Stomach (tissue), 9 donors: ENCODE data around the gene TRAPPC3L. TPM values are rescaled to one million over a fixed set of nuclear protein-coding genes. Genes with fewer than 3 reads are reported as not detected.

Experiments
- DNase-seq, 2 donors: peaks; one replicate each; pipeline versions ENCODE4 v3.0.0 to v3.0.0-alpha.2; 2013 to 2019
- H3K27ac ChIP-seq, 5 donors: fragments of 200-600 bp in 4 of 5; sonication (generic) in 4 of 5; one replicate each; pipeline ENCODE4 v1.5.1; 2013 to 2019; ENCODE audit warnings: mild to moderate bottlenecking in 1 of 5, moderate library complexity in 1 of 5
- H3K27me3 ChIP-seq, 3 donors: fragments of 200-600 bp; sonication (generic); one replicate each; pipeline ENCODE4 v1.5.1; 2017 to 2019; ENCODE audit warnings: mixed run types in 1 of 3
- H3K36me3 ChIP-seq, 4 donors: fragments of 200-600 bp; sonication (generic); 1 replicate in 3 of 4; 2 replicates in 1 of 4; pipeline ENCODE4 v1.5.1; 2016 to 2019
- H3K4me1 ChIP-seq, 4 donors: fragments of 200-600 bp; sonication (generic); one replicate each; pipeline ENCODE4 v1.5.1; 2016 to 2019
- H3K4me3 ChIP-seq, 4 donors: fragments of 200-600 bp; sonication (generic) in 3 of 4; one replicate each; pipeline ENCODE4 v1.5.1; 2016 to 2019; ENCODE audit warnings: mild to moderate bottlenecking in 1 of 4
- H3K9me3 ChIP-seq, 4 donors: fragments of 200-600 bp; sonication (generic); one replicate each; pipeline ENCODE4 v1.5.1; 2016 to 2019
- CTCF ChIP-seq, 7 experiments: fragments of 450-650 bp in 4 of 7; fragments of 200-600 bp in 3 of 7; sonication (generic) in 3 of 7; IDR thresholded peaks; one replicate each; pipeline ENCODE4 v1.5.1; 2016 to 2019; ENCODE audit warnings: antibody characterized with exemption in 7 of 7, control low read depth in 2 of 7, mild to moderate bottlenecking in 1 of 7
- EP300 ChIP-seq: sonication (generic); formaldehyde crosslinking; IDR thresholded peaks from one replicate; pipeline ENCODE4 v1.6.1; 2017; ENCODE audit warnings: antibody characterized with exemption
- POLR2A ChIP-seq, 4 donors: fragments of 450-650 bp; IDR thresholded peaks; one replicate each; pipeline ENCODE4 v1.6.1; 2016; ENCODE audit warnings: antibody characterized with exemption in 4 of 4, control low read depth in 2 of 4, mild to moderate bottlenecking in 1 of 4, moderate library complexity in 1 of 4
- POLR2AphosphoS5 ChIP-seq, 3 donors: sonication (generic); formaldehyde crosslinking; IDR thresholded peaks; one replicate each; pipeline ENCODE4 v1.6.1; 2016; ENCODE audit warnings: antibody characterized with exemption in 3 of 3
- WGBS, 5 donors: extraction: QIAGEN DNeasy Blood & Tissue Kit in 3 of 5; methylation state at CpG; one replicate each; pipeline versions ENCODE4 v1.1.5 to v1.1.7; 2013 to 2018; 5-methylcytosine and 5-hydroxymethylcytosine counted together
- intact Hi-C: fragments of 100-400 bp; cut with DNase I; formaldehyde crosslinking; loops from one replicate; pipeline ENCODE4 v1.15.1; 2023; ENCODE audit warnings: low total_unique reads
- polyA plus RNA-seq, 3 donors: library from polyadenylated mRNA; stranded (reverse); fragments of 200-250 nt; gene quantifications; one replicate each; pipeline ENCODE4 v1.2.3, GENCODE V29; 2013
- total RNA-seq, 5 donors: library from RNA; depleted of rRNA; stranded (reverse); fragments of >200 nt; gene quantifications; one replicate each; pipeline versions ENCODE4 v1.1.0 to v1.2.3, GENCODE V29; 2014 to 2016
- donor health status: healthy with polysubstance abuse.
- donor health status: Bipolar disorder and iron deficiency.
- donor health status: healthy.

TRAPPC3L gene
- total and polyA plus RNA-seq, 8 donors = not detected

GRCh38 chr6:116456927-116457326 lies 88.6 kb downstream of the TRAPPC3L start:
- H3K4me1 ChIP-seq = peaks cover 0 to 10% (median 5%) of the 10 kb centered on the region in 4 donors
- H3K4me3 ChIP-seq = no peak overlapping the region
- DNase-seq = no peak
- no peaks in the 10 kb centered on the region for H3K9me3 ChIP-seq
- intact Hi-C loops = no loop called here
- H3K36me3 ChIP-seq = no peaks in the 10 kb centered on the region
- H3K27ac ChIP-seq = no peak overlapping the region
- peaks cover 0 to 3% (median 2%) of the 10 kb centered on the region in 3 donors for H3K27me3 ChIP-seq
- 76 to 84% (median 78%) methylated on average over 2 of the region's 2 CpGs for WGBS, 5 donors
- TF ChIP-seq POLR2A (IDR thresholded peaks at IDR 0.05) (no peak), POLR2AphosphoS5 (IDR thresholded peaks at IDR 0.05) (no peak), EP300 (no peak), CTCF (IDR thresholded peaks at IDR 0.05) (no peak)

GRCh38 chr6:116456106-116456505 lies 89.4 kb downstream of the TRAPPC3L start:
- Histone ChIP-seq H3K36me3 (no peaks in the 10 kb centered on the region), H3K27me3 (no peaks in the 10 kb centered on the region), H3K4me3 (no peak overlapping the region), H3K27ac (no peak overlapping the region), H3K4me1 (peaks cover 0 to 9% (median 5%) of the 10 kb centered on the region in 4 donors), H3K9me3 (no peaks in the 10 kb centered on the region)
- TF ChIP-seq CTCF (IDR thresholded peaks at IDR 0.05) (no peak), EP300 (no peak)
- WGBS, 5 donors = 83 to 96% (median 90%) methylated on average over 3 of the region's 3 CpGs
- intact Hi-C loops = no loop called here
- no peak for DNase-seq

- Histone ChIP-seq H3K36me3 (no peaks in the 10 kb centered on the region), H3K9me3 (no peaks in the 10 kb centered on the region), H3K27me3 (no peaks in the 10 kb centered on the region)
These were observed 93.0 kb downstream of the TRAPPC3L start for GRCh38 chr6:116452531-116452930.

GRCh38 chr6:116451916-116452315 lies 93.6 kb downstream of the TRAPPC3L start:
- Histone ChIP-seq H3K27me3 (no peaks in the 10 kb centered on the region), H3K36me3 (no peaks in the 10 kb centered on the region), H3K9me3 (no peaks in the 10 kb centered on the region), H3K4me3 (no peak overlapping the region), H3K4me1 (peaks cover 0 to 34% (median 15%) of the 10 kb centered on the region in 4 donors), H3K27ac (peak overlapping the region in 1 of 5 donors; percentile 15)
- no peak for DNase-seq
- TF ChIP-seq CTCF (IDR thresholded peaks at IDR 0.05) (no peak), POLR2AphosphoS5 (IDR thresholded peaks at IDR 0.05) (no peak), POLR2A (IDR thresholded peaks at IDR 0.05) (no peak), EP300 (no peak)
- intact Hi-C loops = no loop called here

More at GRCh38 chr6:116452531-116452930, 93.0 kb downstream of the TRAPPC3L start:
- H3K27ac ChIP-seq = no peak overlapping the region
- intact Hi-C loops = no loop called here
- 82 to 95% (median 94%) methylated on average over 2 of the region's 2 CpGs for WGBS, 5 donors
- peaks cover 0 to 28% (median 12%) of the 10 kb centered on the region in 4 donors for H3K4me1 ChIP-seq
- no peak for DNase-seq
- no peak overlapping the region for H3K4me3 ChIP-seq
- no peak for TF ChIP-seq EP300
- no peak for TF ChIP-seq CTCF (IDR thresholded peaks at IDR 0.05)
- TF ChIP-seq POLR2A (IDR thresholded peaks at IDR 0.05) = no peak
- TF ChIP-seq POLR2AphosphoS5 (IDR thresholded peaks at IDR 0.05) = no peak
